ENCODE results near the gene CACNG6. TPM values are rescaled to one million over a fixed set of nuclear protein-coding genes. Genes with fewer than 3 reads are reported as not detected.

Gene CACNG6
- total and polyA plus RNA-seq, 2 of the 13 experiments (the other 11 are each of a cell fraction or from before 2014, with no cell fraction given) = not detected

DNA sequence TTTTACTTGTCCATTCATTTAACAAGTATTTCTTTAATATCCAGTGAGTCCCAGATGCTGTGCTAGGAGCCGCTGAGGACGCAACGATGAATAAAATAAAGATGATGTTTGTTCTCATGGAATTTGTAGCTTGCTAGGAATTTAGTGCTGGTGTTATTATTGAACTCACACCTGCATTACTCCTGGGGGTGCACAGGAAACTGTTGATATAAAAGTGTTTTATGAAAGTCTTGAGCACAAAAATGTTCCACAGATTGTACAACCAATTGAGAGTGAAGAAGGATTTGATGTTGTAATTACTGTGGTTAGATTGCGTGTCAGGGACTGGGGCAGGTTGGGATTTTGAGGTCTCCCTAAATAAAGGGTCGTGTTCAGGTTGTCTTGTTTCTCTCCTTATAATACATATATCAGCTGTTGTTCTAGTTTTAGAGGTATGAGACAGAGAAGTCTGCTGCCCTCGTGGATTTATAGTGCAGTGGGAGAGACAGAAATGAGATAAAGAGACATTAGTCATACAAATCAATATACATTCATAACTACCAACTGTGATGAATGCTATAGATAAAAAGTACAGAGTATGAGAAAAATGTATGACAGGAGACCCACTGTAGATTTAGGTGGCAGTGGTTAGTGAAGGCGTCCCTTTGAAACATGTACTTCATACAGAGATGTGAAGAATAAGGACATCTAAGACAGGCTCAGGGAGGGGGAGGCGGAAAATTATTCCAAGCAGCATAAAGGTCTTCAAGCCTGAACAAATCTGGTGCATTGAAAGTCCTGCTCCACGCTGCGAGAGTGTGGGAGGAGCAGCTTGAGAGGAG, 11.3 kb downstream of the CACNG6 start:
- no peak overlapping the region for H3K9ac ChIP-seq (ENCODE audit: insufficient read depth, low read depth, low read length)
- DNase-seq (ENCODE audit: low spot score) = no peak
- H2AFZ ChIP-seq (ENCODE audit: low read length) = no peak overlapping the region
- H3K27ac ChIP-seq (ENCODE audit: extremely low read length, insufficient read depth, low read length) = no peak overlapping the region
- in situ Hi-C loops (cut with HindIII; ENCODE audit: extremely low pct_ligation_motif_present, low pct_unique_long_range_greater_than_20kb) = no loop called here
- no peaks in the 10 kb centered on the region for H3K4me1 ChIP-seq (ENCODE audit: insufficient read depth, low read length)
- ATAC-seq = no peak
- H3K4me3 ChIP-seq (replicated peaks in 1 of 3; ENCODE audit: insufficient read depth in 1 of 3, low read depth in 2 of 3, low read length in 3 of 3) = no peak overlapping the region
- no peaks in the 10 kb centered on the region for H3K9me3 ChIP-seq (ENCODE audit: low read length)
- H3K27me3 ChIP-seq (ENCODE audit: control insufficient read depth in 1 of 2, insufficient read depth in 2 of 2, low read length in 2 of 2) = no peaks in the 10 kb centered on the region; a peak in 2 of 5 replicates
- POLR2A ChIA-PET = no interaction called here
- WGBS (ENCODE audit: low lambda C conversion rate) = 21% methylated on average over 10 of the region's 10 CpGs
- intact Hi-C loops (cut with micrococcal nuclease; ENCODE audit: unreplicated experiment) = no loop called here
- no peak overlapping the region for H3K4me2 ChIP-seq (ENCODE audit: low read depth, low read length)
- no TSS peak for BruUV-seq (replicated peaks)
- no peaks in the 10 kb centered on the region for H3K36me3 ChIP-seq (replicated peaks in 1 of 2; ENCODE audit: control insufficient read depth in 1 of 2, insufficient read depth in 2 of 2, low read length in 2 of 2)
- no peaks in the 10 kb centered on the region for H3K79me2 ChIP-seq (ENCODE audit: insufficient read depth, low read length)
- TF ChIP-seq ZEB1 (IDR thresholded peaks at IDR 0.05; ENCODE audit: insufficient replicate concordance, low read depth) = no peak
- TF ChIP-seq RARG (CRISPR knock-in tag; IDR thresholded peaks at IDR 0.05; ENCODE audit: low read depth) = no peak
- no peak for TF ChIP-seq ZNF431 (CRISPR knock-in tag; IDR thresholded peaks at IDR 0.05; ENCODE audit: borderline replicate concordance, low read depth)
- CTCF ChIA-PET (ENCODE audit: low intra/inter-chr PET ratio, low total read pairs) = no interaction called here
- no peak for FAIRE-seq
- H4K20me1 ChIP-seq (ENCODE audit: insufficient read depth, low read length) = no peaks in the 10 kb centered on the region

DNA sequence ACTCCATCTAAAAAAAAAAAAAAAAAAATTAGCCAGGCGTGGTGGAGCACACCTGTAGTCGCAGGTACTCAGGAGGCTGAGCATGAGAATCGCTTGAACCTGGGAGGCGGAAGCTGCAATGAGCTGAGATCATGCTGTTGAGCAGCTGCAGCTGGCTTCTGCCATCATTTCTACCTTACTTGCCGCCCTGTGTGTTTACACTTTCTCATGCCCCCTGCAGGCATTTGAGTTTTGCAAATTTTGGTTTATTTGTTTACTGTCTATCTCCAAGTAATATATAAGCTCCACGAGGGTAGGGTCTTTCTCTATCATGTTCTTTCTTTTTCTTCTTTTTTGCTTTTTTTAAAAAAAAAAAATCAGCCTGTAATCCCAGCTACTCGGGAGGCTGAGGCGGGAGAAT, 18.0 kb downstream of the CACNG6 start:
- Histone ChIP-seq H3K36me3 (replicated peaks in 1 of 2; ENCODE audit: control insufficient read depth in 1 of 2, insufficient read depth in 2 of 2, low read length in 2 of 2) (no peaks in the 10 kb centered on the region), H3K4me1 (ENCODE audit: insufficient read depth, low read length) (peaks cover 5% of the 10 kb centered on the region; the same call in 1 of the 2 replicates), H3K9ac (ENCODE audit: insufficient read depth, low read depth, low read length) (no peak overlapping the region), H3K79me2 (ENCODE audit: insufficient read depth, low read length) (no peaks in the 10 kb centered on the region), H2AFZ (ENCODE audit: low read length) (no peak overlapping the region), H3K27ac (ENCODE audit: extremely low read length, insufficient read depth, low read length) (no peak overlapping the region), H3K4me2 (ENCODE audit: low read depth, low read length) (no peak overlapping the region), H4K20me1 (ENCODE audit: insufficient read depth, low read length) (no peaks in the 10 kb centered on the region), H3K27me3 (ENCODE audit: control insufficient read depth in 1 of 2, insufficient read depth in 2 of 2, low read length in 2 of 2) (peaks cover 4 to 15% of the 10 kb centered on the region in 2 experiments; a peak in 4 of 5 replicates), H3K9me3 (ENCODE audit: low read length) (no peaks in the 10 kb centered on the region), H3K4me3 (replicated peaks in 1 of 3; ENCODE audit: insufficient read depth in 1 of 3, low read depth in 2 of 3, low read length in 3 of 3) (no peak overlapping the region)
- no peak for FAIRE-seq
- DNase-seq (ENCODE audit: low spot score) = no peak
- intact Hi-C loops (cut with micrococcal nuclease; ENCODE audit: unreplicated experiment) = no loop called here
- WGBS (ENCODE audit: low lambda C conversion rate) = 62% methylated on average over 8 of the region's 8 CpGs
- ChIA-PET POLR2A (no interaction called here), CTCF (ENCODE audit: low intra/inter-chr PET ratio, low total read pairs) (no interaction called here)
- BruUV-seq (replicated peaks) = no TSS peak
- in situ Hi-C loops (cut with HindIII; ENCODE audit: extremely low pct_ligation_motif_present, low pct_unique_long_range_greater_than_20kb) = no loop called here
- no peak for ATAC-seq
- TF ChIP-seq EP300 (IDR thresholded peaks at IDR 0.05; ENCODE audit: low read depth in 2 of 2, low read length in 2 of 2) = no peak
- TF ChIP-seq EP300 (CRISPR knock-in tag; IDR thresholded peaks at IDR 0.05; ENCODE audit: borderline replicate concordance) = no peak
- no peak for TF ChIP-seq CEBPB (IDR thresholded peaks at IDR 0.05; ENCODE audit: borderline replicate concordance, low read depth, low read length)
- TF ChIP-seq, protein P1, sequence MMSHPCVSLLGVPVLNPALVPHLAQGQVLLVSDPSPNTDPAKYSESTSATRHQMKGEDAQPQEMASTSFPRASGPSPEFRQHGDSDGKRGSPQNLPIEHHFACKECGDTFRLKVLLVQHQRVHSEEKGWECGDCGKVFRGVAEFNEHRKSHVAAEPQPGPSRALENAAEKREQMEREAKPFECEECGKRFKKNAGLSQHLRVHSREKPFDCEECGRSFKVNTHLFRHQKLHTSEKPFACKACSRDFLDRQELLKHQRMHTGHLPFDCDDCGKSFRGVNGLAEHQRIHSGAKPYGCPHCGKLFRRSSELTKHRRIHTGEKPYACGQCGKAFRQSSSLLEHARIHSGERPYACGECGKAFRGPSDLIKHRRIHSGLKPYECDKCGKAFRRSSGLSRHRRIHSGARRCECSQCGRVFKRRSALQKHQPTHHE (CRISPR knock-in tag; IDR thresholded peaks at IDR 0.05; ENCODE audit: borderline replicate concordance) = no peak
- TF ChIP-seq ZFP36L1 (CRISPR knock-in tag; IDR thresholded peaks at IDR 0.05) = no peak
- TF ChIP-seq, protein P2, sequence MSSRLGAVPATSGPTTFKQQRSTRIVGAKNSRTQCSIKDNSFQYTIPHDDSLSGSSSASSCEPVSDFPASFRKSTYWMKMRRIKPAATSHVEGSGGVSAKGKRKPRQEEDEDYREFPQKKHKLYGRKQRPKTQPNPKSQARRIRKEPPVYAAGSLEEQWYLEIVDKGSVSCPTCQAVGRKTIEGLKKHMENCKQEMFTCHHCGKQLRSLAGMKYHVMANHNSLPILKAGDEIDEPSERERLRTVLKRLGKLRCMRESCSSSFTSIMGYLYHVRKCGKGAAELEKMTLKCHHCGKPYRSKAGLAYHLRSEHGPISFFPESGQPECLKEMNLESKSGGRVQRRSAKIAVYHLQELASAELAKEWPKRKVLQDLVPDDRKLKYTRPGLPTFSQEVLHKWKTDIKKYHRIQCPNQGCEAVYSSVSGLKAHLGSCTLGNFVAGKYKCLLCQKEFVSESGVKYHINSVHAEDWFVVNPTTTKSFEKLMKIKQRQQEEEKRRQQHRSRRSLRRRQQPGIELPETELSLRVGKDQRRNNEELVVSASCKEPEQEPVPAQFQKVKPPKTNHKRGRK (CRISPR knock-in tag; IDR thresholded peaks at IDR 0.05) = no peak
- TF ChIP-seq JDP2 (CRISPR knock-in tag; IDR thresholded peaks at IDR 0.05; ENCODE audit: borderline replicate concordance) = no peak
- TF ChIP-seq, protein P3, sequence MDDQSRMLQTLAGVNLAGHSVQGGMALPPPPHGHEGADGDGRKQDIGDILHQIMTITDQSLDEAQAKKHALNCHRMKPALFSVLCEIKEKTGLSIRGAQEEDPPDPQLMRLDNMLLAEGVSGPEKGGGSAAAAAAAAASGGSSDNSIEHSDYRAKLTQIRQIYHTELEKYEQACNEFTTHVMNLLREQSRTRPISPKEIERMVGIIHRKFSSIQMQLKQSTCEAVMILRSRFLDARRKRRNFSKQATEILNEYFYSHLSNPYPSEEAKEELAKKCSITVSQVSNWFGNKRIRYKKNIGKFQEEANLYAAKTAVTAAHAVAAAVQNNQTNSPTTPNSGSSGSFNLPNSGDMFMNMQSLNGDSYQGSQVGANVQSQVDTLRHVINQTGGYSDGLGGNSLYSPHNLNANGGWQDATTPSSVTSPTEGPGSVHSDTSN (CRISPR knock-in tag; IDR thresholded peaks at IDR 0.05; ENCODE audit: borderline replicate concordance) = no peak
- no peak for TF ChIP-seq ZNF160 (CRISPR knock-in tag; IDR thresholded peaks at IDR 0.05)
- no peak for TF ChIP-seq TP53 (CRISPR knock-in tag; conservative IDR thresholded peaks at IDR 0.05)
- TF ChIP-seq ZNF224 (CRISPR knock-in tag; IDR thresholded peaks at IDR 0.05) = no peak

All from HepG2 (cell line).